HG03378 (cell line): ENCODE data around the gene CCDC116.

ENCODE experiments used
- ATAC-seq: cut with Tn5 transposase; IDR thresholded peaks from one replicate; pipeline ENCODE4 v1.9.1; 2021; ENCODE audit warnings: mild to moderate bottlenecking, moderate library complexity; ENCODE audit not compliant: unreplicated experiment

CCDC116 gene

DNA sequence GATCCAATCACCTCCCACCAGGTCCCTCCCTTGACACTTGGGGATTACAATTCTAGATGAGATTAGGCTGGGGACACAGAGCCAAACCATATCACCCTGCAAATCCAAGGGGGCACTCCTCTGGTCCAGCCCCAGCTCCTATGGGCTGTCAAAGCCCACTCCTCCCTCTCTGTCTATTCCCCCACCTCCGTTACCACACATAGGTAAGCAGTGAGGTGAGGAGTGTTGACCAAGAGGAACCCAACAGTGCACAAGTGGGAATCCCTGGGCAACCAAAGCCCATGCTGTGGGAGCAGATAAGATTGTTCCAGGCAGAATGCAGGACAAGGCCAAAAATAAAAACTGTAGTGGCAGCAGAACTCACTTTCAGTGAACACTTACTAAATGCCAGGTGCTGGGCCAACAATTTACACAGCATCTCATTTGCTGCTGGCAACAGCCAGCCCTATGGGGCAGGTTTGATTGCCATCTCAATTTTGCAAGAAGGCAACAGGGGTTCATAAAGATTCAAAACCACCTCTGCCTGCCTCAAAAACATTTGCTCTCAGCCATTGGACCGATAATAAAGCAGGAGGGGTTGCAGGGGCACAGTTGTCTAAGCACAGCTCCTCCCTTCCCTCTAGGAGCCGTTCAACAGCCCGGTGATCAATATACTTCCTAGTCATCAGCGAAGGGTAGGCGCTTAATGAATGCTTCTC, 18.4 kb downstream of the CCDC116 start:
- ATAC-seq: no peak

DNA sequence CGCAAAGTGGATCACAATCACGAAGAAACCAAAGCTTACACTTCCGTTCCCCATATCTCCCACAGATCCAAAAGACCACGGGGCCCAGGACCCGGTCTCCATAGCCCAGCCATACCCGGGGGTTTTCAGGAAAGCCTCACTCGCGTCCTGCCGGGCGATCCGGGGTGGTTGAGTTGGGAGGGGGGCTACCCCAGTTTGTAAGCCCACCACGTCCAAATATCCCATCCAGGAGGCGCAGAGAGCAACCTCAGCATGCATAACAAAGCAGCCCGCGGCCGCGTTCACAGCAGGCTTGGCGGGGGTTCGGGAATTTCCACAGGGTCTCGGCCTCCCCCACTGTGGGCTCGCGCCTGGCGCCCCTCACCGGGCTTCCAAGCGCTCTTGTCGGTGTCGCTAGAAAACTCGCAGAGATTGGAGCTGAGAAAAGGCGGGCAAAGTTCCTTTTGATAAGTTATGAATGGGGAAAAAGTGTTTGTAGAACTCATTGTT, 19.0 kb downstream of the CCDC116 start:
- no peak for ATAC-seq

GRCh38 chr22:21652010-21652546, 19.5 kb downstream of the CCDC116 start:
- peak; percentile 72 for ATAC-seq

DNA sequence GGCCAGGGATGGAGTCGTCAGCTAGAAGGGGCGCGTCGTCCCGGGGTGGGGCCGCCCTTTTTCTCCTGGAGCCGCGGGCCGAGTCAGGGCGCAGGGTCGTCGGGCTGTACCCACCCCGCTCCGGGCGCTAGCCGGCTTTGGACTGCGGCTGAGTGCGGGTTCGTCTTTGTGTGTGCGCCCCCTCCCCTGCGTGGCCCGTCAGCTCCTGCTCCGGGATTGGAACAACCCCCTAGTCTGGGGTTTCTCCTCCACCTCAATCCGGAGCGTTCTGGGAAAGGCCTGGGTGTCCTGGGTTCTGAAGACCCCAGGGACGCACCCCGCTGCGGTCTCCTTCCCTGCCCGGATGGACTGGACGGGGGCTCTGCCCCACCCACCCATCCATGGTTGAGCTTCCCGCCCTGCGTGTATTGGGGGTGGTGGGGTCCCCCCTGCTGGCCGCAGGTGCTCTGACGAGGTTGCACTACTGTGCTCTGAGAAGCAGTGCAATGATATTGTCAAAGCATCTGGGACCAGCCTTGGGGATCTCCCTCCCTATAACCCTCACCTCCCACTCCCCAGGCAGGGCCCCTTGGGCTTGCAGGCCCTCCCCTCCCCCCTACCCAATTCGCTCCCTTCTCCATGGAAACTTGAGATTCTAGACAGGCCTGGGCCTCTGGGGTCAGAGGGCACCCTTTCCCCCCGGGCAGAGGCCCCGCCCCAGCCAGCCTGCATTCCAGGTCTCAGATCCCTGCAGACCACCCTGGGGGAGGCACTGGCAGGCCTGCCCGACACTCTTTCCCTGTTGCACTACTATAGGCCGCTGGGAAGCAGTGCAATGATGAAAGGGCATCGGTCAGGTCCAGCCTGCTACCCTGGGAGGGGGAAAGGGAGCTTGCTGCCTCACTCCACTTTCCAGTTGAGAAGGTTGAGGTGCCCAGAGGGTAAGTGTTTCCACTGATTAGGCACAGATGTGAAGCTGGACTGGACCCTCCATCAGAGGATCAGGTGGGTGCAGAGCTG, 20.3 kb downstream of the CCDC116 start:
- ATAC-seq: no peak

DNA sequence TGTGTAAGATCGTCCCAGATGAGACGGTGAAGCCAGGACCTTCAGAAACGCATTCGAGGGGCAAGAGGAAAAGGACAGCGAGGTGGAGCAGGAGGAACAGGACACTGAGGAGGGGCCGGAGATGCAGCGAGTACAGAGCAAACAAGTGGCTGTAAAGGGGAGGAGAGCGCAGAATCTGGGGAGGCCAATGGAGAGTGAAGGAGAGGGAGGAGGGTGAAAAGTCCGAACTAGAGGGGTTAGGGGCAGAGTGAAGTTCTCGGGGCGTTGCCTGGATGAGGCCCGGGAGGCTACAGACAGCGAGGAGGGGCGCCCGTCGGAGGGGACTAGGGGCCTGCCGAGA, 24.4 kb downstream of the CCDC116 start:
- no peak for ATAC-seq

GRCh38 chr22:21657360-21658032, 24.9 kb downstream of the CCDC116 start:
- ATAC-seq: no peak

DNA sequence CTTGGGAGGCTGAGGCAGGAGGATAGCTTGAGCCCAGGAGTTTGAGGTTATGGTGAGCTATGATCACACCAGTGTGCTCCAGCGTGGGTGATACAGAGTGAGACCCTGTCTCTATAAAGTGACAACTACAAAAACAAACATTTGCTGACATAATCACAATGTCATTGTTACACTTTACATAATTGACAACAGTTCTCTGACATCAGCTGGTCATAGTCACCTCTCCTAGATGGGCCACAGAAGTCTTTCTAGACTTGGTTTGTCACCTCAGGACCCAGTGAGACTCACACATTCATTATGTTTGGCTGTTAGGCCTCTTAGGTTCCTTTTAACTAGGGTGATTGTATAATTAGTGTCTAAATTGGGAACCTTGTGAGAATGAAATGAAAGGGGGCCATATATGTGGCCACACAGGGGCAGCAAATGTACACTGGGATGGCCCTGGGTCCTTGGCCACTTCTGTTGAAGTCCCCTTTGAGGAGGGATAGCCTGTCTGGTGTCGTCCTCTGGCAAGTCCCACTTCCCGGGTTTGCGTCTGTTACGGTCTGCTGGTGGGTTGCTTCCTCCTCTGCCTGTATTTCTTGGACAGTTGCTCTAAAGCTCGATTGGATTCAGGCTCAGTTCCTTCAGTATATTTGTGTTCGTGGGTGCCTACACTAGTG, 27.4 kb downstream of the CCDC116 start:
- ATAC-seq: no peak

DNA sequence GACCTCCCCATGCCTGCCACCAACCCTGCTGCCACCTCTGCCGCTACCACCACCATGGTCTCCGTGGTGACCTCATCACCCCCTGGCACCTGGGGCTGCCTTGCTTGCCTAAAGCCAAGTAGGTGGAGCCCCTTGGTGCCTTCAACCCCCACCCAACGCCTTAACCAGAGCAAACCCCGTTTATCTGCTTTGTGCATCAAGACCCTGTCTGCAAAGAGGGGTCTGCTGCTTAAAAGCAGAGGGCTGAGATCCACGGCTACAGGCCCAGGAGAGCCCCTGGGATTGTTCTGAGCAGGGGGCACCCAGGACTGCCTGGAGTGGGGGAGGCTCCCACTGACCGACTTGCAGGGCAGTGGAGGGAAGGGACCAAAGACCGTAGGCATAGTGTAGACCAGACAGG, 28.3 kb downstream of the CCDC116 start:
- ATAC-seq: no peak

GRCh38 chr22:21661991-21662390, 29.4 kb downstream of the CCDC116 start:
- no peak for ATAC-seq

DNA sequence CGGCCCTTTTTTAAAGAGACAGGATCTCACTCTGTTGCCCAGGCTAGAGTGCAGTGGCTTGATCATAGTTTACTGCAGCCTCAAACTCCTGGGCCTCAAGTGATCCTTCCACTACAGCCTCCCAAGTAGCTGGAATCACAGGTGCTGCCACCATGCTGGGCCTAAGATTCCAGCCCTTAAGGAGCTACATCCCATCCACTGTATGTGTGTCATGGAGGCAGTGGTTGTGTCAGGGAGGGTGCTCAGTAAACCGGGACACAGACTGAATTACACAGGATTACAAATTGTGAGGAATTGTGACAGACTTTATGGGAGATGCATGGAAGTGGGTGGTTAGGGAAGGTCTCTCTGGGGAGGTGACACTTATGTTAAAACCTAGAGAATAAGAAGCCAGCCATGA, 31.2 kb downstream of the CCDC116 start:
- ATAC-seq: no peak

DNA sequence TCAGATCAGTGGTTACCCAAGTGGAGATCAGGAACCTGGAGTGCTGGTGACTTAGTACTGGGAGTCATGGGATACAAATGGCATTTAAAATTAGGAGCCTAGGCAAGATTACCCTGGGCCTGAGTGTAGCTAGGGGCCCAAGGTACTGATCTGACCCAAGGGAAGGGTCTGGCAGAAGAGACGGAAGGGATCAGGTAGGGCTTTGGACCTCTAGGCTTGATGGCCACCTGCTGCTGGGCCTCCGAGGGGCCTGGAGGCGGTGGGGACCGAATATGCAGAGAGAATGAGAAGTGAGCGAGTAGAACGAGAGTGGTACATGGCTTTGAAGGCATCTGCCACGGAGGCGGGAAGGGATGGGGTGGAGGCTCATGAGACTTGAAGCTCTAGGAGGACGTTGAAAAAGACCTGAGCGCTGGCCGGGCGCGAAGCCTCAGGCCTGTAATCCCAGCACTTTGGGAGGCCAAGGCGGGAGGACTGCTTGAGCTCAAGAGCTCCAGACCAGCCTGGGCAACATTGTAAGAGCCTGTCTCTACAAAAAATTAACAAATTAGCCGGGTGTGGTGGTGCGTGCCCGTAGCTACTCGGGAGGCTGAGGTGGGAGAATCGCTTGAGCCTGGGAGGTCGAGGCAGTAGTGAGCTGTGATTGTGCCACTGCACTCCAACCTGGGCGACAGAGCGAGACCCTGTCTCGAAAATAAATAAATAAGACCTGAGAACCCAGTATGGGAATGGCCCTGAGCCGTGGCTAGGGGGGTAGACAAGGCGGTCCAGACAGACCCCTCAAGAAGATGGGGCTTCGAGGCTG, 32.7 kb downstream of the CCDC116 start:
- no peak for ATAC-seq

DNA sequence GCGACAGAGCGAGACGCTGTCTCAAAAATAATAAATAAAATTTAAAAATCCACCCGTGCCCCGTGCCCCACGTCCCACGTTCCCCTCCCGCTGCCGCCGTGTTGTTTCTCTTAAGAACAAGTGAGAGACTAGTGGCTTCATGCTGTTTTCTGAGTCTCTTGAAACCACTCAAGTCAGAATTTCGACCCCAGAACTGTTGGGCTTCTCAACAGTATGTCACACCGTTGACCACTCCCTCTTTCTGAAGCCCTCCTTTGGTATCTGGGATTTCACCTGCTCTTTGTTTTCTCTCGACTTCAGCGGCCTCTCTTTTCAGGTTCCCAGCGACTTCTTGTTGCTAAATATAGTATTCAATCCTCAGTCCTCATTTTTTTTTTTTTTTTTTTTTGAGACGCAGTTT, 34.2 kb downstream of the CCDC116 start:
- ATAC-seq: no peak

- no peak for ATAC-seq
Observed at GRCh38 chr22:21669026-21669425, 36.5 kb downstream of the CCDC116 start.

DNA sequence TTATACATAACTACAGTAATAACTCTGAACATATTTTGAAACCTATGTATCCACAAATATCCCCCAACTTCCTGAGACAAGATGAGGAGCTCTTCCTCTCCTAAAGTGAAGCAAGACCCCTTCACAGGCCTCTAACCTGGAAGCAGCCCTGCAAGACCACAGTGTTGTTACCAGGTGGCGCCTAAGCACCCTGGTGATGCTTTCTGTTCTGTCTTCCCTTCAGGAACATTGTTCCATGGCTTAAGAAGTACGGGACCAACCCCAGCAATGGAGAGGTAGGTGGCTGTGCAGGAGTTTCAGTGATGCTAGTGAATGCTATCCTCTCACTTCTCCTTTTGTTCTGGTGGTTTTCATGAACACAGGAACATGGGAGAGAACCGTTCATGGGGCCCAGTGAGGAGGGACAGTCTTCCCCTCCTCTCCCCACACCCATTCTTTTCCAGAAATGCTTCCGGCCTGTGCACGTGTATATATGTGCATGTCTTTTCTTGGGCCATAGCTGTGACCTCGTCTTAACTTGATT, 39.6 kb downstream of the CCDC116 start:
- no peak for ATAC-seq

GRCh38 chr22:21673534-21674321, 41.2 kb downstream of the CCDC116 start:
- ATAC-seq: no peak

GRCh38 chr22:21674638-21675245, 42.2 kb downstream of the CCDC116 start:
- ATAC-seq: no peak

DNA sequence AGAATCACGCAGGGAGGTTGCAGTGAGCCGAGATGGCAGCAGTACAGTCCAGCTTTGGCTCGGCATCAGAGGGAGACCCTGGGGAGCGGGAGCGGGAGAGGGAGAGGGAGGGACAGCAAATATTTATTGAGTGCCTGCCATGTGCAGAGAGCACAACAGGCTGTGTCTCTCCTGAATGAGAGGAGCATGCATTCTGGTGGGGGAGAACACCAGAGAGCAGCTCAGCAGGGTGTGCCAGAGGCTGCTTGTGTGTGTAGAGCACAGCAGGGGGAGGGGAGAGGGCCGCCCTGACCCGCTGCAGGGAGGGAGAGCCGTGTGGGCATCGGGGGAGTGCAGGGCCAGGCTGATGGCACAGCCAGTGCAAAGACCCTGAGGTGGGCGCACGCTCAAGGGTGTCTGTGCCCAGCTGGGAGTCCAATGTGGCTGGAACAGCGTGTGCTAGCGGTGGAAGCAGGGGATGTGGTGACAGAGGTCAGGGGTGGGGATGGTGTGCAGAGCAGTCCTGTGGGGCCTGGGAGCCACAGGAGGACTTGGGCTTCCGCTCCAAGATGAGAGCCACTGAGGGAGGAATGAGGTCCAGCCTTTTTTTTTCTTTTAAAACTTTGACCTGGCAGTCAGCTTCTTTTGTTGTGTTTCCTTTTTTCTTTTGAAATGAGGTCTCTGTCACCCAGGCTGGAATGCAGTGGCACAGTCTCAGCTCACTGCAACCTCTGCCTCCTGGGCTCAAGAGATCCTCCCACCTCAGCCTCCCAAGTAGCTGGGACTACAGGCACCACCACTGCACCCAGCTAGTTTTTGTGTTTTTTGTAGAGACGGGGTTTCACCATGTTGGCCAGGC, 45.3 kb downstream of the CCDC116 start:
- ATAC-seq: no peak
